Activated B cell treated with CpG ODN at 0.5 μM for 24 hours (primary cell): ENCODE data around the gene ZDHHC1. TPM values are rescaled to one million over a fixed set of nuclear protein-coding genes. Genes with fewer than 3 reads are reported as not detected.

Source experiments
- ATAC-seq: fragments of 200-7000 bp; cut with Tn5 transposase; one replicate; pipeline ENCODE4 v1.10.0; 2021; ENCODE audit warnings: low read depth, mild to moderate bottlenecking, moderate library complexity
- CTCF ChIA-PET: fragments of 350-600 bp; sonication (Branson Sonifier 250); formaldehyde crosslinking; loops from one replicate; lab custom pipeline; 2021; ENCODE audit warnings: antibody characterized with exemption; lab: Charles Lee
- POLR2A ChIA-PET: fragments of 350-600 bp; sonication (Branson Sonifier 250); formaldehyde crosslinking; loops from one replicate; lab custom pipeline; 2021; ENCODE audit warnings: antibody characterized with exemption; lab: Charles Lee
- DNase-seq: peaks from one replicate; pipeline ENCODE4 v3.0.0; 2022
- H3K27ac Mint-ChIP-seq: one replicate; pipeline ENCODE4 v1.8.0; 2020; ENCODE audit warnings: mixed read lengths
- H3K27me3 Mint-ChIP-seq: one replicate; pipeline ENCODE4 v1.8.0; 2021; ENCODE audit warnings: mixed read lengths
- H3K36me3 Mint-ChIP-seq: one replicate; pipeline ENCODE4 v1.8.0; 2021; ENCODE audit warnings: low read depth, mixed read lengths
- H3K4me1 Mint-ChIP-seq: one replicate; pipeline ENCODE4 v1.8.0; 2021; ENCODE audit warnings: mixed read lengths
- H3K4me3 Mint-ChIP-seq: one replicate; pipeline ENCODE4 v1.8.0; 2020; ENCODE audit warnings: mild to moderate bottlenecking, mixed read lengths
- H3K9me3 Mint-ChIP-seq: one replicate; pipeline ENCODE4 v1.8.0; 2020; ENCODE audit warnings: mixed read lengths
- CTCF ChIP-seq: fragments of 200-600 bp; IDR thresholded peaks from one replicate; pipeline ENCODE4 v1.8.0; 2022; ENCODE audit warnings: antibody characterized with exemption, mild to moderate bottlenecking
- intact Hi-C: fragments of 100-400 bp; cut with micrococcal nuclease; formaldehyde crosslinking; loops from one replicate; pipeline ENCODE4 v1.15.1; 2024
- total RNA-seq: library from RNA; stranded (reverse); gene quantifications from 2 replicates; pipeline ENCODE4 v1.2.3, GENCODE V29; 2022

ZDHHC1 gene
- total RNA-seq, 1 donor from 2014 or later: 3.8 TPM

DNA sequence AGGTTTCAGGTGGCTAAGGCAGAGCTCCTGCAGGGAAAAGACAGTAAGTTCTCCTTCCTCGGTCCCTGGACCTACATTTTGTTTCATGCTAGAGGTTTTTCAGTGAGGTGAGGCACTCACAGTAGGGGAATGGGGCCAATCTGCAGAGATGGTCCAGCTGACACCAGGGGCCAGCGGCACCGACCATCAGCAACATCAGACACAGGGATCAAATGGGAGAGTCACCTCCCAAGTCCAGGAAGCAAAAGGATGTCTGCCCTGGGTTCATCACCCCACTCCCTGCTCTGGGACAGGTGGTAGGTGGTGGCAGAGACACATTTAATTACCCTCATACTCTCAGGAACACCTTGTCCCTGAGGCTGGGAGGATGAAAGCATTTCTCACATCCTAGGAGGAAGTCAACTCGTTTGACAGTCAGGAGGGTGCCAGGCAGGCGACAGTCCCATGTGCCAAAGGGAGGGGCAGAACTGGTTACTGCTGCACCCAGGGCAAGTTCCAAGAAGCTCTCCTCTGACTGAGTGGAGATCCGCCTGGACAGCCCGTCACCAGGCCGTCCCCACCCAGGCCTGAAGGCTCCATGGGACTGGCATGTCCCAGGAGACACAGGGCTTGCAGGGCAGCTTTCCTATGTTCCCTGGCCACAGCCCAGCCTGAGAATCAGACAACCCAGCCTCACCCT lies 45.5 kb upstream of the ZDHHC1 start:
- Mint-ChIP-seq H3K27ac (no peak overlapping the region), H3K4me1 (peaks cover 24% of the 10 kb centered on the region), H3K9me3 (no peaks in the 10 kb centered on the region), H3K36me3 (peaks cover 31% of the 10 kb centered on the region), H3K4me3 (no peak overlapping the region), H3K27me3 (no peaks in the 10 kb centered on the region)
- intact Hi-C loops: no loop called here
- DNase-seq (no peak), ATAC-seq (no peak)
- POLR2A ChIA-PET: interaction anchor here (0.6 kb wide), 2 partner anchors 9 to 557 kb away, joined by 4 read pairs; no protein-coding TSS in a partner anchor
- CTCF ChIA-PET: no interaction called here
- no peak for TF ChIP-seq CTCF

DNA sequence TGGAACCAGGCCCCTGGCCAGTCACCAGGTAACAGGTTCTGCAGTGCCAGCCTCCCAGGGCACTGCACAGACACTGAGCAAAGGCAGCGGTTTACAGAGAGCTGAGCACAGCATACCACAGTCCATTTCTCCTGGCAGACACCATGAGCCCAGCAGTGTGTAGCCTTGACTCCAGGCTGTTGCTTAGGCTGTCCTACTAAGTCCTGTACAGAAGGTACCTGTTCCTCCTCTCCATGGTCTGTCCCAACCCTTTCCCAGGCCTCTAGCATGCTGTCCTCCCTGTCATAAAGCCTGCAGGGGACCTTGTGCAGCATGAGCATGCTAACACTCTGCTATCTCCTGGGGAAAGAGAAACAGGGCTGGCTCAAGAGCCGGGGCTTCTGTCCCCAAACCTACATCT lies 44.7 kb upstream of the ZDHHC1 start:
- H3K4me1 Mint-ChIP-seq: peaks cover 21% of the 10 kb centered on the region
- no peak overlapping the region for H3K4me3 Mint-ChIP-seq
- peaks cover 36% of the 10 kb centered on the region for H3K36me3 Mint-ChIP-seq
- POLR2A ChIA-PET: no interaction called here
- CTCF ChIA-PET: no interaction called here
- ATAC-seq (no peak), DNase-seq (no peak)
- intact Hi-C loops: no loop called here
- H3K27ac Mint-ChIP-seq: no peak overlapping the region
- H3K27me3 Mint-ChIP-seq: no peaks in the 10 kb centered on the region
- TF ChIP-seq CTCF: no peak
- no peaks in the 10 kb centered on the region for H3K9me3 Mint-ChIP-seq

GRCh38 chr16:67460168-67460567 lies 43.9 kb upstream of the ZDHHC1 start:
- DNase-seq: no peak
- TF ChIP-seq CTCF: no peak
- intact Hi-C loops: no loop called here
- no peak overlapping the region for H3K27ac Mint-ChIP-seq
- peaks cover 13% of the 10 kb centered on the region for H3K4me1 Mint-ChIP-seq
- H3K36me3 Mint-ChIP-seq: peaks cover 35% of the 10 kb centered on the region
- no peak for ATAC-seq
- H3K4me3 Mint-ChIP-seq: no peak overlapping the region
- ChIA-PET POLR2A (no interaction called here), CTCF (no interaction called here)
- no peaks in the 10 kb centered on the region for H3K27me3 Mint-ChIP-seq
- no peaks in the 10 kb centered on the region for H3K9me3 Mint-ChIP-seq

GRCh38 chr16:67459861-67460150 lies 43.5 kb upstream of the ZDHHC1 start:
- intact Hi-C loops: no loop called here
- no peak overlapping the region for H3K27ac Mint-ChIP-seq
- TF ChIP-seq CTCF: no peak
- H3K4me3 Mint-ChIP-seq: no peak overlapping the region
- peaks cover 38% of the 10 kb centered on the region for H3K36me3 Mint-ChIP-seq
- no peaks in the 10 kb centered on the region for H3K27me3 Mint-ChIP-seq
- peaks cover 9% of the 10 kb centered on the region for H3K4me1 Mint-ChIP-seq
- ATAC-seq: no peak
- no peak for DNase-seq
- H3K9me3 Mint-ChIP-seq: no peaks in the 10 kb centered on the region
- ChIA-PET POLR2A (no interaction called here), CTCF (no interaction called here)

DNA sequence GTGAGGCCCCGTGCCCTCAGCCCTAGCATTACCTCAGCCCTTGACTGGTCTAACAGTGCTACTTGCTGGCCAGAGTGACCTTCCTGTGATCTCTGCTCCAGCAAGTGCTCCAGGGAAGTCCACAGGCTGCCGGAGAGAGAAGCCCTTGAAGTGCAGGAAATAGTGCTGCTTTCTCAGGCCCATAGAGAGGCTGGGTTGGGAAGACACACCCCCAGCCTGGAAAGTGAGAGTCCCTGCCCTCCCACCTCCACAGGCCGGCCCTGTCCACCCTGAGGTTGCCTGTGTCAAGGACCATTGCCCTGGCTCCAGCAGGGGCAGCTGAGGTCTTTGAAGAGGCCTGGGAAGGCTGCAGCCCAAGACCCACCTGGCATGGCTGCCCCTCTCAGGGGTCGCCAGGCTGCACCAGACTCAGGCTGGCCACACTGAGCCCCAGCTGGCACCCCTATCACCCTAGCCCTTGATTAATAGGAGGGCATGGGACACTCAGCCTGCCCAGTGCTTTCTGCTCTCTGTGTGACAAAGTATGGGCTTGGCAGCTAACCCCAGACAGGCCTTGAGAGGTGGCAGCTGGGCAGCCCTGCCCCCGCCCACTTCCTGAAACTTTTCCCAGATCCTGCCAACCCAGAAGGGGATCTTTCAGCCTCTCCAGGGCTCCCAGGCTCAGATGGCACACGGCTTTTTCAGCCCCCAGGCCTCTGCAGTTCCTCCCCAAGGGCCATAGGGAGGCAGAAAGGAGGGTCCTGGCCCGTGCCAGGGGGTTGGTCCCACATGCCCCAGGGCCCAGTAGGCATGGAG lies 43.0 kb upstream of the ZDHHC1 start:
- ChIA-PET CTCF (interaction anchor here (1.5 kb wide), 1 partner anchor 13 kb away, joined by 3 read pairs; no protein-coding TSS in a partner anchor), POLR2A (no interaction called here)
- ATAC-seq: no peak
- H3K27me3 Mint-ChIP-seq: no peaks in the 10 kb centered on the region
- H3K9me3 Mint-ChIP-seq: no peaks in the 10 kb centered on the region
- no peak for TF ChIP-seq CTCF
- H3K36me3 Mint-ChIP-seq: peaks cover 41% of the 10 kb centered on the region
- no peak for DNase-seq
- H3K27ac Mint-ChIP-seq: no peak overlapping the region
- intact Hi-C loops: no loop called here
- H3K4me3 Mint-ChIP-seq: no peak overlapping the region
- peaks cover 7% of the 10 kb centered on the region for H3K4me1 Mint-ChIP-seq
